ENCODE measurements around the gene HGFAC.

HGFAC gene

GRCh38 chr4:3417448-3417847 lies 24.3 kb upstream of the HGFAC start:
- Histone ChIP-seq H3K9ac (ENCODE audit: low read length) (no peak overlapping the region), H3K4me2 (ENCODE audit: low read length) (no peak overlapping the region), H2AFZ (ENCODE audit: low read depth, low read length) (no peak overlapping the region), H3K36me3 (replicated peaks; ENCODE audit: low read depth, low read length) (peaks cover 41% of the 10 kb centered on the region), H3K79me2 (ENCODE audit: low read length) (peaks cover 14% of the 10 kb centered on the region), H3K27me3 (ENCODE audit: low read depth, low read length) (no peaks in the 10 kb centered on the region), H3K4me1 (ENCODE audit: low read length) (peaks cover 24% of the 10 kb centered on the region), H3K9me3 (ENCODE audit: insufficient read depth, low read length) (no peaks in the 10 kb centered on the region), H4K20me1 (ENCODE audit: insufficient read depth, low read length) (no peaks in the 10 kb centered on the region), H3K4me3 (ENCODE audit: low read length) (no peak overlapping the region), H3K27ac (ENCODE audit: low read length) (no peak overlapping the region)
- TF ChIP-seq EZH2phosphoT487 (IDR thresholded peaks at IDR 0.05; ENCODE audit: low read depth) (no peak), CTCF (IDR thresholded peaks at IDR 0.05; ENCODE audit: low read depth, low read length) (no peak)

- TF ChIP-seq CTCF (IDR thresholded peaks at IDR 0.05; ENCODE audit: low read depth, low read length): peak; percentile 13; the same call in 1 of the 2 replicates
- no peak for TF ChIP-seq EZH2phosphoT487 (IDR thresholded peaks at IDR 0.05; ENCODE audit: low read depth)
- Histone ChIP-seq H3K27ac (ENCODE audit: low read length) (no peak overlapping the region), H3K36me3 (replicated peaks; ENCODE audit: low read depth, low read length) (peaks cover 44% of the 10 kb centered on the region)
These were observed 23.6 kb upstream of the HGFAC start for GRCh38 chr4:3418029-3418762.

GRCh38 chr4:3419836-3420605 lies 21.7 kb upstream of the HGFAC start:
- no peaks in the 10 kb centered on the region for H4K20me1 ChIP-seq (ENCODE audit: insufficient read depth, low read length)
- no peaks in the 10 kb centered on the region for H3K27me3 ChIP-seq (ENCODE audit: low read depth, low read length)
- no peak overlapping the region for H3K27ac ChIP-seq (ENCODE audit: low read length)
- H3K9me3 ChIP-seq (ENCODE audit: insufficient read depth, low read length): no peaks in the 10 kb centered on the region
- peaks cover 39% of the 10 kb centered on the region for H3K36me3 ChIP-seq (replicated peaks; ENCODE audit: low read depth, low read length)
- H3K4me1 ChIP-seq (ENCODE audit: low read length): peaks cover under 1% of the 10 kb centered on the region; the same call in 1 of the 2 replicates
- H3K4me3 ChIP-seq (ENCODE audit: low read length): no peak overlapping the region
- H2AFZ ChIP-seq (ENCODE audit: low read depth, low read length): no peak overlapping the region
- TF ChIP-seq EZH2phosphoT487 (IDR thresholded peaks at IDR 0.05; ENCODE audit: low read depth) (no peak), CTCF (IDR thresholded peaks at IDR 0.05; ENCODE audit: low read depth, low read length) (no peak)
- H3K4me2 ChIP-seq (ENCODE audit: low read length): no peak overlapping the region
- no peak overlapping the region for H3K9ac ChIP-seq (ENCODE audit: low read length)
- H3K79me2 ChIP-seq (ENCODE audit: low read length): no peaks in the 10 kb centered on the region

More at GRCh38 chr4:3418029-3418762, 23.6 kb upstream of the HGFAC start:
- no peak overlapping the region for H3K4me3 ChIP-seq (ENCODE audit: low read length)
- H3K27me3 ChIP-seq (ENCODE audit: low read depth, low read length): no peaks in the 10 kb centered on the region
- H4K20me1 ChIP-seq (ENCODE audit: insufficient read depth, low read length): no peaks in the 10 kb centered on the region
- peaks cover 19% of the 10 kb centered on the region for H3K4me1 ChIP-seq (ENCODE audit: low read length)
- no peaks in the 10 kb centered on the region for H3K9me3 ChIP-seq (ENCODE audit: insufficient read depth, low read length)
- peaks cover 12% of the 10 kb centered on the region for H3K79me2 ChIP-seq (ENCODE audit: low read length)
- H3K9ac ChIP-seq (ENCODE audit: low read length): no peak overlapping the region
- H2AFZ ChIP-seq (ENCODE audit: low read depth, low read length): no peak overlapping the region
- no peak overlapping the region for H3K4me2 ChIP-seq (ENCODE audit: low read length)

GRCh38 chr4:3420606-3420955 lies 21.2 kb upstream of the HGFAC start:
- Histone ChIP-seq H2AFZ (ENCODE audit: low read depth, low read length) (no peak overlapping the region), H4K20me1 (ENCODE audit: insufficient read depth, low read length) (no peaks in the 10 kb centered on the region), H3K4me1 (ENCODE audit: low read length) (no peaks in the 10 kb centered on the region), H3K27me3 (ENCODE audit: low read depth, low read length) (no peaks in the 10 kb centered on the region), H3K79me2 (ENCODE audit: low read length) (no peaks in the 10 kb centered on the region), H3K36me3 (replicated peaks; ENCODE audit: low read depth, low read length) (peaks cover 35% of the 10 kb centered on the region), H3K9ac (ENCODE audit: low read length) (no peak overlapping the region), H3K9me3 (ENCODE audit: insufficient read depth, low read length) (no peaks in the 10 kb centered on the region), H3K27ac (ENCODE audit: low read length) (no peak overlapping the region), H3K4me3 (ENCODE audit: low read length) (no peak overlapping the region), H3K4me2 (ENCODE audit: low read length) (no peak overlapping the region)
- TF ChIP-seq EZH2phosphoT487 (IDR thresholded peaks at IDR 0.05; ENCODE audit: low read depth) (no peak), CTCF (IDR thresholded peaks at IDR 0.05; ENCODE audit: low read depth, low read length) (no peak)
